Measurements from ENCODE around the gene TTC39C.
A peak's percentile ranks its signal among the peaks of the same experiment; 100 is the strongest.

DNA sequence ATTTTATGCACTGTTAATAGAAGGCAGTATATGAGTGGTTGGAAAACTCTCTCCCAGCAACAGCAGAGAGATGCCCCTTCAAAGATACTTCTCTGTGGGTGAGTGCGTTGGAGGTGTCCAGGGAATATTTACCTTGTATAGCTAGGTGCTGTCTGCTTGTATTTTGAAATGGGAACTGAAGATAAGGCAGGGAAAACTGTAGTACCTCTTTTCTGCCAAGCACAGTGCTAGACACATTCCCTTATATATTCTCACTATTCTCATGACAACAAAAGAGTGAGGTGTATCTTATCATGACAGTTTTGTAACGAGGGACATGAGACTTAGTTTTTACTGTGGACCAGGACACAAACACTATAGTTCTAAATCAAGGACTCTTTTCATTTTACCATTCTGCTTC lies 2.1 kb downstream of the TTC39C start:
- peak; percentile 45; the same call in 1 of the 2 replicates for TF ChIP-seq CTCF (IDR thresholded peaks at IDR 0.05)
- no peak for TF ChIP-seq ZFX (IDR thresholded peaks at IDR 0.05; ENCODE audit: borderline replicate concordance)

Measured in 22Rv1 (cell line).